BLaER1 treated with 17β-estradiol and CSF1 and Interleukin-3, amounts not matched to agents 10 nM and 100 nM (cell line): ENCODE data around the gene ITPKC.

Experiments used
- H3K27ac ChIP-seq, 11 experiments: shearing (Covaris generic); formaldehyde crosslinking; 2 replicates each; pipeline ENCODE4 v1.8.1; 2022
- H3K27me3 ChIP-seq, 11 experiments: shearing (Covaris generic); formaldehyde crosslinking; 2 replicates each; pipeline ENCODE4 v1.8.1; 2022
- H3K36me3 ChIP-seq, 11 experiments: shearing (Covaris generic); formaldehyde crosslinking; 2 replicates each; pipeline ENCODE4 v1.8.1; 2022
- H3K4me1 ChIP-seq, 10 experiments: shearing (Covaris generic); formaldehyde crosslinking; 2 replicates each; pipeline ENCODE4 v1.8.1; 2022
- H3K4me2 ChIP-seq, 11 experiments: shearing (Covaris generic); formaldehyde crosslinking; 2 replicates each; pipeline ENCODE4 v1.8.1; 2022
- H3K4me3 ChIP-seq, 10 experiments: shearing (Covaris generic); formaldehyde crosslinking; 2 replicates each; pipeline ENCODE4 v1.8.1; 2022
- H3K9ac ChIP-seq, 11 experiments: shearing (Covaris generic); formaldehyde crosslinking; 2 replicates each; pipeline ENCODE4 v1.8.1; 2022
- H3K9me3 ChIP-seq, 11 experiments: shearing (Covaris generic); formaldehyde crosslinking; replicated peaks in 1 of 11; 2 replicates each; pipeline ENCODE4 v1.8.1; 2022
- H4K20me1 ChIP-seq, 11 experiments: shearing (Covaris generic); formaldehyde crosslinking; 2 replicates each; pipeline ENCODE4 v1.8.1; 2022
- Cebpa-rat ChIP-seq, 11 experiments: shearing (Covaris generic); IDR thresholded peaks; 2 replicates each; pipeline ENCODE4 v1.8.1; 2022

Gene ITPKC

GRCh38 chr19:40739030-40739839 lies 22.3 kb downstream of the ITPKC start:
- peak overlapping the region in 6 of 11 experiments; percentile 6 to 34 (median 16); a peak in 9 of 22 replicates for H3K4me2 ChIP-seq
- peak overlapping the region in 1 of 11 experiments; percentile 12; a peak in 1 of 22 replicates for H3K27ac ChIP-seq
- no peaks in the 10 kb centered on the region; a peak in 2 of 22 replicates for H4K20me1 ChIP-seq
- H3K27me3 ChIP-seq: no peaks in the 10 kb centered on the region
- H3K4me3 ChIP-seq: no peak overlapping the region
- TF ChIP-seq Cebpa-rat (IDR thresholded peaks at IDR 0.05): no peak
- H3K9ac ChIP-seq: peak overlapping the region in 7 of 11 experiments; percentile 9 to 35 (median 20); a peak in 6 of 22 replicates
- H3K4me1 ChIP-seq: peaks cover 0 to 14% (median 11%) of the 10 kb centered on the region in 10 experiments; a peak in 13 of 20 replicates
- H3K36me3 ChIP-seq: peaks cover 33 to 75% (median 49%) of the 10 kb centered on the region in 11 experiments
- no peaks in the 10 kb centered on the region for H3K9me3 ChIP-seq

- no peaks in the 10 kb centered on the region for H3K9me3 ChIP-seq
- no peak for TF ChIP-seq Cebpa-rat (IDR thresholded peaks at IDR 0.05)
- peak overlapping the region in 7 of 11 experiments; percentile 9 to 35 (median 20); a peak in 4 of 22 replicates for H3K9ac ChIP-seq
- no peaks in the 10 kb centered on the region; a peak in 2 of 22 replicates for H4K20me1 ChIP-seq
- H3K27me3 ChIP-seq: no peaks in the 10 kb centered on the region
- H3K36me3 ChIP-seq: peaks cover 26 to 67% (median 41%) of the 10 kb centered on the region in 11 experiments
- H3K27ac ChIP-seq: peak overlapping the region in 1 of 11 experiments; percentile 12; a peak in 1 of 22 replicates
- H3K4me2 ChIP-seq: peak overlapping the region in 5 of 11 experiments; percentile 15 to 34 (median 17); a peak in 8 of 22 replicates
- peaks cover 4 to 16% (median 11%) of the 10 kb centered on the region in 10 experiments; a peak in 14 of 20 replicates for H3K4me1 ChIP-seq
- H3K4me3 ChIP-seq: no peak overlapping the region
Measured at GRCh38 chr19:40739871-40740703, 23.2 kb downstream of the ITPKC start.

GRCh38 chr19:40740747-40741146 lies 23.8 kb downstream of the ITPKC start:
- H3K36me3 ChIP-seq: peaks cover 19 to 60% (median 35%) of the 10 kb centered on the region in 11 experiments
- no peak overlapping the region for H3K4me2 ChIP-seq
- H3K27ac ChIP-seq: no peak overlapping the region
- no peak for TF ChIP-seq Cebpa-rat (IDR thresholded peaks at IDR 0.05)
- H3K9me3 ChIP-seq: no peaks in the 10 kb centered on the region
- no peak overlapping the region for H3K9ac ChIP-seq
- peaks cover 8 to 23% (median 12%) of the 10 kb centered on the region in 10 experiments; a peak in 15 of 20 replicates for H3K4me1 ChIP-seq
- no peaks in the 10 kb centered on the region; a peak in 1 of 22 replicates for H4K20me1 ChIP-seq
- H3K27me3 ChIP-seq: no peaks in the 10 kb centered on the region
- no peak overlapping the region for H3K4me3 ChIP-seq

GRCh38 chr19:40741527-40742390 lies 24.8 kb downstream of the ITPKC start:
- TF ChIP-seq Cebpa-rat (IDR thresholded peaks at IDR 0.05): no peak
- Histone ChIP-seq H3K36me3 (peaks cover 10 to 50% (median 26%) of the 10 kb centered on the region in 11 experiments), H3K27ac (no peak overlapping the region), H3K4me2 (no peak overlapping the region), H3K9ac (peak overlapping the region in 2 of 11 experiments; percentile 3 to 9; a peak in 2 of 22 replicates), H3K4me1 (peaks cover 8 to 23% (median 13%) of the 10 kb centered on the region in 10 experiments; a peak in 15 of 20 replicates), H3K27me3 (no peaks in the 10 kb centered on the region), H3K9me3 (no peaks in the 10 kb centered on the region), H4K20me1 (no peaks in the 10 kb centered on the region; a peak in 1 of 22 replicates), H3K4me3 (no peak overlapping the region)

DNA sequence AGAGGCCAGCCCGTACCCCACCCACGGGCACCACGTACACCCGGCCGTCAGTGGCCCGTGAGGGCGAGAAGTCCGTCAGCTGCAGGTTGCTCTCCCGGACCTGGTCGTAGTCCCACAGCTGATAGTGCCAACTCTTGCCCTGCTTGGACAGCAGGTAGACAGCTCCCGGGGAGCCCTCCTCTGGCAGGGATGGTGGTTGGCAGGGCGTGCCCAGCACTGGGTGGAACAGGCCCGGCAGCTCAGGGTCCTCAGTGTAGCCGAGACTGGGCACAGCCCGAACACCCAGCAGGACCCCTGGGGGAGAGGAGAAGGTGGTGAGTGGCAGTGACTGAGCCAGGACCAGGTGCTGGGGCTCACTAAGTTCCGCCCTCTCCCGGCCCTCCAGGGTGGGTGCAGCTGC lies 25.6 kb downstream of the ITPKC start:
- H4K20me1 ChIP-seq: no peaks in the 10 kb centered on the region; a peak in 1 of 22 replicates
- peak overlapping the region in 1 of 11 experiments; percentile 3; a peak in 2 of 22 replicates for H3K9ac ChIP-seq
- no peak overlapping the region for H3K27ac ChIP-seq
- H3K4me2 ChIP-seq: no peak overlapping the region
- no peaks in the 10 kb centered on the region for H3K27me3 ChIP-seq
- peaks cover 3 to 43% (median 18%) of the 10 kb centered on the region in 11 experiments for H3K36me3 ChIP-seq
- no peak overlapping the region for H3K4me3 ChIP-seq
- H3K4me1 ChIP-seq: peaks cover 8 to 23% (median 13%) of the 10 kb centered on the region in 10 experiments; a peak in 16 of 20 replicates
- H3K9me3 ChIP-seq: no peaks in the 10 kb centered on the region
- no peak for TF ChIP-seq Cebpa-rat (IDR thresholded peaks at IDR 0.05)

DNA sequence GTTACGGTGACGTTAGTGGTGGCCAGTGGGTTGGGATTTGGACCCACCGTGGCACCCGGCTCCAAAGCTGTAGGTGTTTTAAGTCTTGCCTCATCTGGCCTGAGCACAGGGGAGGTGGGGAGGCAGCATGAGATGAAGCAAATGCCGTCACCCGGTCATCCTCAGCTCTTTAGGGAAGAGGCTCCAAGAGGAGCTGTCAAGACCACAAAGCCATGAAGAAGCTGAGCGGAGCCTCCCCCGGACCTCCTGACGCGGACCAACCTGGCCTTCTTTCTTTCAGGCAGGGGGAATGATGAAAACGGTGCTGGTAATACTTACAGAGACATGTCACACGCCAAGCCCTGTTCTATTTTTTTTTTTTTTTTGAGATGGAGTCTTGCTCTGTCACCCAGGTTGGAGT lies 26.0 kb downstream of the ITPKC start:
- Histone ChIP-seq H4K20me1 (no peaks in the 10 kb centered on the region; a peak in 1 of 22 replicates), H3K9me3 (no peaks in the 10 kb centered on the region), H3K9ac (no peak overlapping the region), H3K4me1 (peaks cover 8 to 23% (median 14%) of the 10 kb centered on the region in 10 experiments; a peak in 18 of 20 replicates), H3K4me2 (no peak overlapping the region), H3K36me3 (peaks cover 0 to 39% (median 15%) of the 10 kb centered on the region in 11 experiments; a peak in 15 of 22 replicates), H3K4me3 (no peak overlapping the region), H3K27me3 (no peaks in the 10 kb centered on the region), H3K27ac (no peak overlapping the region)
- TF ChIP-seq Cebpa-rat (IDR thresholded peaks at IDR 0.05): no peak

DNA sequence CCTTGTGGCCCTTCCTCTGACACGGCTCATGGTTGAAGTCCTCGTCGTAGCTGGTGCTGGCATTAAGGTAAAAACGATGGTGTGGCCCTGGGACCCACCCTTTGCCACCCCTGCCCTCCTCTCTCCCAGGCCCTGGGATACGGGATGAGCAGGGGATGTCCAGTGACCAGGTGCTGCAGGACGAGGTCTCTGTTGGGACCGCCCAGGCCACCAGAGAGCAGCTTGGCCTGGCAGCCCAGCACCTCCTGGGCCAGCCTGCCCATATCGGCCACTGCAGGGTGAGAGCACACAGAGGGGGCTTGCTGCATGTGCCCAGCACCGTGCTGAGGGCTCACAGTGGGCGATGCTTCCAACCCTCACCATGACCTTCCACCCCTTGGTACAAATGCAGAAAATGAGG lies 27.0 kb downstream of the ITPKC start:
- Histone ChIP-seq H3K27ac (no peak overlapping the region), H3K27me3 (no peaks in the 10 kb centered on the region), H3K9ac (no peak overlapping the region), H3K9me3 (no peaks in the 10 kb centered on the region), H4K20me1 (no peaks in the 10 kb centered on the region; a peak in 1 of 22 replicates), H3K4me3 (no peak overlapping the region), H3K4me2 (no peak overlapping the region), H3K4me1 (peaks cover 14 to 31% (median 24%) of the 10 kb centered on the region in 10 experiments), H3K36me3 (peaks cover 0 to 31% (median 11%) of the 10 kb centered on the region in 11 experiments; a peak in 14 of 22 replicates)
- no peak for TF ChIP-seq Cebpa-rat (IDR thresholded peaks at IDR 0.05)
